GM06990 (cell line): ENCODE measurements around the gene SLC10A7.

Experiments used
- DNase-seq: peaks from one replicate; pipeline ENCODE4 v3.0.0-alpha.2; 2011; ENCODE audit not compliant: insufficient read length; ENCODE audit errors: extremely low read depth
- H3K27me3 ChIP-seq: replicated peaks from 2 replicates; pipeline ENCODE4 v1.6.0; 2011; ENCODE audit warnings: low read length; ENCODE audit not compliant: control insufficient read depth, insufficient read depth
- H3K36me3 ChIP-seq: 2 replicates; pipeline ENCODE4 v1.5.1; 2011; ENCODE audit warnings: low read length; ENCODE audit not compliant: control insufficient read depth, insufficient read depth
- H3K4me3 ChIP-seq: replicated peaks from 2 replicates; pipeline ENCODE4 v1.5.1; 2011; ENCODE audit warnings: low read depth, mild to moderate bottlenecking, control low read depth, low read length
- CTCF ChIP-seq: IDR thresholded peaks from 2 replicates; pipeline ENCODE4 v1.5.1; 2011; ENCODE audit warnings: low read length, control low read depth, mild to moderate bottlenecking, inconsistent platforms; ENCODE audit not compliant: insufficient read depth, poor library complexity, severe bottlenecking

The SLC10A7 gene

DNA sequence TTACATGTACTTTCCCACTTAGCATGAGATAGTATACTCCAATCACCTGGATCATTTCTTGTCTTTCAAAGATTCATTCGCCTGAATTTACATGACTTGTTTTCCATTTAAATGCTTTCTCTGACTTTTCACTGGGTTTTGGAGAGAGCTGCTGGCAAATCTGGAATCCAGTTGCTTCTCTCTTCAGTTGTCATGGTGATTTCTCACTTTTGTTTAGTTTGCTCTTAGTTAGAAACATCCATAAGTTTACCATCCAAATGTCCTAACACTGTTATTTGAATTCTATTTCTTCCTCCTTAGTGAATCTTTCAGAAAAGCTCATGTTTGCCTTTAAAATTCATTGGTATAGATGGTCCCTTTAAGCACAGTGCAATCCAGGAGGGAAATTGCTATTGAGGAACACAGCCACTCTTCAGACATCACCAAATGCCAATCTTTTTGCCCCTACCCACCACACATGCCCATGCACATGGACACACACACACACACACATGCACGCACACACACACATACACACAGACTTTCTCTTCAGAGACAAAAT lies 255.7 kb downstream of the SLC10A7 start:
- no peak for DNase-seq
- no peaks in the 10 kb centered on the region for H3K27me3 ChIP-seq
- H3K4me3 ChIP-seq, result no peak overlapping the region
- H3K36me3 ChIP-seq, result no peaks in the 10 kb centered on the region
- no peak for TF ChIP-seq CTCF

DNA sequence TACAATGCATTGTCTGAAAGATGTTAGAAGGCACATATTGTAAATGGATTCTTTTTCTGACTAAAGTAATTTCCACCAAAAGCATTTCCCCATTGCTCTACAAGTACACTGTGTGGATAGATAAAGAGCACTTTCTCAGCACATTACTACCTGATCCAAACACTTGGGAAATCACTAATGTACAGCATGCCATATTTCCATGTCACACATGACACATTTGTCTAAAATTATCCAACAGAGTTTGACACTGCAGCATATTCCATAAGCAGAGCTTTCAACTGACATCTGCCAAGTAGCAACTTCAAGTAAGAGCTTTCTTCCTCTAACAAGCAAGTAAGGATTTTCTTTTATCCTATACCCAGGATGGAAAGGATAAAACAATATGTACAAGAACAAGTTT lies 257.9 kb downstream of the SLC10A7 start:
- no peak for DNase-seq
- no peak for TF ChIP-seq CTCF

GRCh38 chr4:146261041-146261440 lies 260.7 kb downstream of the SLC10A7 start:
- TF ChIP-seq CTCF, result no peak
- DNase-seq, result no peak
- Histone ChIP-seq H3K4me3 (no peak overlapping the region), H3K36me3 (no peaks in the 10 kb centered on the region; the same call in 1 of the 2 replicates), H3K27me3 (no peaks in the 10 kb centered on the region)

More for the DNA sequence above, 257.9 kb downstream of the SLC10A7 start:
- Histone ChIP-seq H3K4me3 (no peak overlapping the region), H3K36me3 (no peaks in the 10 kb centered on the region), H3K27me3 (no peaks in the 10 kb centered on the region)

DNA sequence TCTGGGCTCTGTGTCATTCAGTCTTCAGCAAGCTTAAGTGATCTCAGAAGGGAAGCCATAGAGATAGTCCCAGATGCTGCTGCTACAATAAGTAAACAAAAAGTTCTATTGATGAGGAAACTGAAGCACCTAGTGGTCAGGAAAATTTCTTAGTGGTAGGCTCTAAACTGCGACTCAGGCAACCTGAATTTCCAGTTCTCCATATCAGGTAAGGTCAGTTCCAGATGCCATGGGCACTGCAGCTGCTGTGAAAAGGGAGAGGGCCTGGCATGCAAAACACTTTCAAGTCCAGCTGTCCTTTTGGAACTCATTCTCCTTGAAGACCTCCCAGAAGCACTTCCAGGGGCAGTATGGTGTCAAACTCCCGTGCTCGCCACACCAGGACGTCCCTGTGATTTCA lies 261.2 kb downstream of the SLC10A7 start:
- no peak for TF ChIP-seq CTCF
- no peak for DNase-seq

GRCh38 chr4:146257511-146257910 lies 264.2 kb downstream of the SLC10A7 start:
- Histone ChIP-seq H3K4me3 (no peak overlapping the region), H3K27me3 (no peaks in the 10 kb centered on the region), H3K36me3 (no peaks in the 10 kb centered on the region; the same call in 1 of the 2 replicates)
- TF ChIP-seq CTCF, result no peak
- DNase-seq, result no peak

More for the DNA sequence above, 261.2 kb downstream of the SLC10A7 start:
- Histone ChIP-seq H3K36me3 (no peaks in the 10 kb centered on the region; the same call in 1 of the 2 replicates), H3K4me3 (no peak overlapping the region), H3K27me3 (no peaks in the 10 kb centered on the region)

- Histone ChIP-seq H3K27me3 (no peaks in the 10 kb centered on the region), H3K36me3 (no peaks in the 10 kb centered on the region; the same call in 1 of the 2 replicates), H3K4me3 (no peak overlapping the region)
- no peak for TF ChIP-seq CTCF
- DNase-seq, result no peak
Observed at GRCh38 chr4:146256328-146256727, 265.4 kb downstream of the SLC10A7 start.
